ENCODE measurements around the gene ANGPTL5.

Gene ANGPTL5

GRCh38 chr11:101872171-101872882 lies 44.0 kb downstream of the ANGPTL5 start:
- no peak for DNase-seq (ENCODE audit: extremely low read depth, low read depth)
- no peak for TF ChIP-seq CTCF (IDR thresholded peaks at IDR 0.05; ENCODE audit: low read depth, low read length, missing control alignments)

DNA sequence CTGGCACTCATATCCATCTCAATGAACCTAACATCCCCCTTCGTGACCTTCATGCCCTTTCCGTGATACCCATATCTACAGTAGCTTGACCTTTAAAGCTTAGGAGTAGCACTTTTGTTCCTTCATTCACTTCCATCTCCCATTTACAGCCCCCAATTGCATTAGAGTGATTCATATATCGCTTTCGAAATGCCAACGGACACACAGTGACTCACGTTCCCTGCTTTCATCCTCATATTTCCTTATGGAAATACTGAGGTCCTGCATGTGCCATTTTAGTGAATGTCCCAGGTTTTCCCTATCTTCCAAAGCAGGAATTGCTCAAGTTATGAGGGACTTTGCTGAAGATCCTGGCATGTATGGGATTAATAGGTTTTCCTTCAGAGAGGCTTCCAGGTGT lies 45.8 kb downstream of the ANGPTL5 start:
- peak; percentile 26 for DNase-seq (ENCODE audit: extremely low read depth, low read depth)
- no peak overlapping the region for H3K4me3 ChIP-seq (replicated peaks; ENCODE audit: low read depth, low read length)
- TF ChIP-seq CTCF (IDR thresholded peaks at IDR 0.05; ENCODE audit: low read depth, low read length, missing control alignments): no peak

More at GRCh38 chr11:101872171-101872882, 44.0 kb downstream of the ANGPTL5 start:
- H3K4me3 ChIP-seq (replicated peaks; ENCODE audit: low read depth, low read length): no peak overlapping the region

- no peak for TF ChIP-seq CTCF (IDR thresholded peaks at IDR 0.05; ENCODE audit: low read depth, low read length, missing control alignments)
These were observed 48.4 kb downstream of the ANGPTL5 start for GRCh38 chr11:101867951-101868350.

DNA sequence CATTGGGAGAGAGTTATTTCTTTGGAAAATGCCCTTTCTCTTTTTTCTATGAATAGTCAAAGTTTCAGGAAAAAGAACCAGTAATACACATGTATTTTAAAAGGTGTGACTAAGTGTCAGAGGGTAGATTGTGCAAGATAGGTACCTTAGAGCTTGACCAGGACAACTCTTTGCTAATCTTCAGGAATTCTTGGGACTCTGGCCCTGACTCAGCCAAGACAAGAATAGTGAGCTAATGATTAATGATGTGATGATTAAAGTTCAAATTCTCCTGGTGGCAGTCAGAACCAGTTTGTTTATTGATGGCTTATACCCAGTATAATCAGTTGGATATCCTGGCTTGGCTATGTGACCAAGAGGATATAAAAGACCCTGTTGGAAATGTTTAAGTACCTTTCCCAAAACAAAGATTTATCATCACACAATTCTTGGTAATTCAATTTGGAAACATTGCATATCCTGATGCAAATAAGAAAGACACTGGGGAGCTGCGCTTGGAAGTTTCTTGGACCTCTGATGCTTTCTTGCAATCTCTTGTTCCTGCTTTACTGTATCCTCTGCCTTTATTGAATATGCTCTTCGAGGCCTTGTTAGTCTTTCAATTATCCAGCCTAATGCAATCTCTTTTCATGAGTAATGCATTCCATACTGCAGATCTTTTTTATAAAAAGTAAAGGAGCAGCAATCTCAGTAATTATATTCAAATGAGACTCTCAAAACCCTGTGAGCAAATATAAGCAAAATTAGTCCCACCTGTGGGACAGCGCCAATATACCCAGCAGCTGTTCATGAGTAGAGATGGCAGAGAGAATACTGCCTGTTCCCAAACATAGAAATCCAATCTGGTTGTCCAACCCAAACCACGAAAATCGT lies 49.5 kb downstream of the ANGPTL5 start:
- TF ChIP-seq CTCF (IDR thresholded peaks at IDR 0.05; ENCODE audit: low read depth, low read length, missing control alignments): no peak
- H3K4me3 ChIP-seq (replicated peaks; ENCODE audit: low read depth, low read length): no peak overlapping the region
- DNase-seq (ENCODE audit: extremely low read depth, low read depth): no peak

More at GRCh38 chr11:101867951-101868350, 48.4 kb downstream of the ANGPTL5 start:
- DNase-seq (ENCODE audit: extremely low read depth, low read depth): no peak
- H3K4me3 ChIP-seq (replicated peaks; ENCODE audit: low read depth, low read length): no peak overlapping the region

GRCh38 chr11:101864098-101864497 lies 52.2 kb downstream of the ANGPTL5 start:
- TF ChIP-seq CTCF (IDR thresholded peaks at IDR 0.05; ENCODE audit: low read depth, low read length, missing control alignments): no peak

DNA sequence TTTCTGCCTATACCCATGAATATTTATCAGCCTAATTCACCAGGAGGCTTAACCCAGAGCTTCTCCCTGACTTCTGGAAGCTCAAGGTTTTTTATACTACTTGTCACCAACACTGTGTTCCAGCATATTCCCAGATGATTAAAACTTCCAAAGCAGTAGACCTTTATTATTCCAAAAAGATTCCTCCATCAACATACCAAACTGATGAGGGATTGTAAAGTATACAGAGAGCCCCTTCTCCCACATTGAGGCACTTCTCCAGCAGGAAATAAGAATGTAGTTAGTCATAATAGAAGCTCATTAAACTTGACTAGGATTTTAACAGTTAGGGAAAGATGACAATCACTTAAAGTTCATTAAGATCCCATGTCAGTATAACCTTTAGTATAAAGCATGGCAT lies 53.0 kb downstream of the ANGPTL5 start:
- no peak overlapping the region for H3K4me3 ChIP-seq (replicated peaks; ENCODE audit: low read depth, low read length)
- no peak for TF ChIP-seq CTCF (IDR thresholded peaks at IDR 0.05; ENCODE audit: low read depth, low read length, missing control alignments)
- DNase-seq (ENCODE audit: extremely low read depth, low read depth): no peak

More at GRCh38 chr11:101864098-101864497, 52.2 kb downstream of the ANGPTL5 start:
- H3K4me3 ChIP-seq (replicated peaks; ENCODE audit: low read depth, low read length): no peak overlapping the region
- DNase-seq (ENCODE audit: extremely low read depth, low read depth): no peak

Data from HFF-Myc (cell line).